ENCODE data around the gene LRRC45.
"Not testable (repeated sequence)": the region's sequence is repeated elsewhere in the genome, so short reads cannot be mapped to it uniquely, and the experiment has no call there.

The LRRC45 gene

GRCh38 chr17:81980707-81981343 lies 42.3 kb upstream of the LRRC45 start:
- DNase-seq (ENCODE audit: low read depth), result no peak
- no peak for TF ChIP-seq CTCF (IDR thresholded peaks at IDR 0.05; ENCODE audit: insufficient read depth, low read depth, low read length, missing control alignments)
- no peak overlapping the region for H3K4me3 ChIP-seq (ENCODE audit: low read depth, low read length)

DNA sequence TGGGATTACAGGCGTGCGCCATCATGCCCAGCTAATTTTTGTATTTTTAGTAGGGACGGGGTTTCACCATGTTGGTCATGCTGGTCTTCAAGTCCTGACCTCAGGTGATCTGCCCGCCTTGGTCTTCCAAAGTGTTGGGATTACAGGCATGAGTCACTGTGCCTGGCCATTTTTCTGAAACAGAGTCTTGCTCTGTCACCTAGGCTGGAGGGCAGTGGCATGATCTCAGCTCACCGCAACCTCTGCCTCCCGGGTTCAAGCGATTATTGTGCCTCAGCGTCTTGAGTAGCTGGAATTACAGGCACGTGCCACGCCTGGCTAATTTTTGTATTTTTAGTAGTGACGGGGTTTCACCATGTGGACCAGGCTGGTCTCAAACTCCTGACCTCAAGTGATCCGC lies 41.6 kb upstream of the LRRC45 start:
- DNase-seq (ENCODE audit: low read depth); H3K4me3 ChIP-seq (ENCODE audit: low read depth, low read length): not testable (repeated sequence)

DNA sequence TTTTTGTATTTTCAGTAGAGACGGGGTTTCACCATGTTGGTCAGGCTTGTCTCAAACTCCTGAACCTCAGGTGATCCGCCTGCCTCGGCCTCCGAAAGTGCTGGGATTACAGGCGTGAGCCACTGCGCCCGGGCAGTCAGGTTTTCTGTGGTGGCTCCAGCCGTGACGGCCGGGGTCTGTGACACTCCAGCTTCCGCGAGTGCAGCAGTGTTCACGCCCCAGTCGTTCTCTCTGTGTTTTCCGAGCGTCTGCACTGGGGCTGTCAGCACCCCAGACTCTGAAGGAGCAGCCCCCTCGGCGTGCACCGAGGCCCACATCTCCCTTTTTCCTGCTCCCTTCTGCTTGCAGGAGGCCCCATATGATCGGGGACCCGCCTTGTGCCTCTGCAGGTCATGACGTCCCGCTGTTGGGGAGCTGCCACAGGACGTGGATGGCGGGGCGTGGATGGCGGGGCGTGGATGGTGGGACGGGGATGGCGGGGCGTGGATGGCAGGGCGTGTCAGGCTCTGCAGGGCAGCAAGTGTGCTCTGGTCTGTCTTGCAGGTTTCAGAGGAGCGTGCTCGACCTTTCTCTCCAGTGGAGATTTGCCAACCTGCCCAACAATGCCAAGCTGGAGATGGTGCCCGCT lies 40.0 kb upstream of the LRRC45 start:
- H3K4me3 ChIP-seq (ENCODE audit: low read depth, low read length), result no peak overlapping the region
- TF ChIP-seq CTCF (IDR thresholded peaks at IDR 0.05; ENCODE audit: insufficient read depth, low read depth, low read length, missing control alignments), result no peak
- DNase-seq (ENCODE audit: low read depth), result no peak

- no peak for DNase-seq (ENCODE audit: low read depth)
- H3K4me3 ChIP-seq (ENCODE audit: low read depth, low read length), result no peak overlapping the region
- TF ChIP-seq CTCF (IDR thresholded peaks at IDR 0.05; ENCODE audit: insufficient read depth, low read depth, low read length, missing control alignments), result no peak
These were observed 39.3 kb upstream of the LRRC45 start for GRCh38 chr17:81983639-81984373.

DNA sequence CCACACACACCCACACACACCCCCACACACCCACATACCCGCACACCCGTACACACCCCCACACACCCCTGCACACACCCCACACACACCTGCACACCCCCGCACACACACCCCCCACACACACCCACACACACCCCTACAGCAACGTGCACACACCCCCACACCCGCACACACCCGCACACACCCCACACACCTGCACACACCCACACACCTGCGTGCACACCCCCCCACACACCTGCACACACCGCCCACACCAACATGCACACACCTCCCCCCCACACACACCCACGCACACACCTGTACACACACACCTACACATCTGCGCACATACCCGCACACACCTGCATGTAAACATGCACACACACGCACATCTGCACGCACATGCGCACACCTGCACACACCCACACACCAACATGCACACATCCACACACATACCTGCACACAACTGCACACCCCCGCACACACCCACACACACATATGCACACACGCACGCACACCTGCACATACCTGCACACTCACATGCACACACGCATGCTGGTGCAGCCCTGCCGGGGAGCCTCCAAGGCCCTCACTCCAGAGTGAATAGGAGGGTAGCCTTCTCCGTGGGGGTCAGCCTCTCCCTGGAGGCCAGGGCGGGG lies 38.2 kb upstream of the LRRC45 start:
- no peak overlapping the region for H3K4me3 ChIP-seq (ENCODE audit: low read depth, low read length)
- no peak for DNase-seq (ENCODE audit: low read depth)
- TF ChIP-seq CTCF (IDR thresholded peaks at IDR 0.05; ENCODE audit: insufficient read depth, low read depth, low read length, missing control alignments), result no peak

DNA sequence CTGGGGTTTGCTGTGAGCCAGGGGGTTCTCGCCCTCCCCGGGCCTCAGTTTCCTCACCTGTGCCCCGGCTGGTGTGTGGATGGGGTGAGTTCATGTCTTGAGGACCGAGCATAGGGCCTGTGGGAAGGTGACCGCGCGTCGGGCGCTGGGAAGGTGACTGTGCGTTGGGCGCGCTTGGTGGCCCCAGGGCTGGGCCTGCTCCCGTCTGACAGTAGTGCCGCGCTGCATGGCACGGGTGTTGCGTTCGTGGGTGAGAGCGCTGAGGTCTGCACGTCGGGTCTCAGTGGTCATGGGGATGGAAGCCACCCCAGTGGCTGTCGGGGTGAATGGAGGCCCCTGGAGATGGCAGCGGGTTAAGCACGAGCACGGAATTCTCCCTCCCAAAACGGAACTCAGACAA lies 36.5 kb upstream of the LRRC45 start:
- TF ChIP-seq CTCF (IDR thresholded peaks at IDR 0.05; ENCODE audit: insufficient read depth, low read depth, low read length, missing control alignments), result no peak
- no peak for DNase-seq (ENCODE audit: low read depth)
- no peak overlapping the region for H3K4me3 ChIP-seq (ENCODE audit: low read depth, low read length)

- no peak for DNase-seq (ENCODE audit: low read depth)
- no peak for TF ChIP-seq CTCF (IDR thresholded peaks at IDR 0.05; ENCODE audit: insufficient read depth, low read depth, low read length, missing control alignments)
- no peak overlapping the region for H3K4me3 ChIP-seq (ENCODE audit: low read depth, low read length)
These were observed 35.8 kb upstream of the LRRC45 start for GRCh38 chr17:81987161-81987770.
